WTC11 (cell line): ENCODE results near the gene SMIM29. TPM values are rescaled to one million over a fixed set of nuclear protein-coding genes. Genes with fewer than 3 reads are reported as not detected.
"Not testable (repeated sequence)": the region's sequence is repeated elsewhere in the genome, so short reads cannot be mapped to it uniquely, and the experiment has no call there.

Source experiments
- ATAC-seq: fragments of 200-7000 bp; cut with Tn5 transposase; 2 replicates; pipeline ENCODE4 v1.10.0; 2021; ENCODE audit warnings: mild to moderate bottlenecking, moderate library complexity
- CTCF ChIA-PET: fragments of 300-600 bp; sonication (Branson Sonifier 250); formaldehyde crosslinking; loops from one replicate; lab custom pipeline; 2021; ENCODE audit warnings: antibody characterized with exemption; lab: Charles Lee
- POLR2A ChIA-PET: fragments of 350-600 bp; sonication (Branson Sonifier 250); formaldehyde crosslinking; loops from one replicate; lab custom pipeline; 2021; ENCODE audit warnings: antibody characterized with exemption; lab: Charles Lee
- DNase-seq: peaks from one replicate; pipeline ENCODE4 v3.0.0; 2021; ENCODE audit warnings: low spot score
- H3K27ac Mint-ChIP-seq: 2 replicates; pipeline ENCODE4 v1.8.0; 2021; ENCODE audit warnings: mixed read lengths
- H3K27me3 Mint-ChIP-seq: 2 replicates; pipeline ENCODE4 v1.8.0; 2021; ENCODE audit warnings: low read depth, mild to moderate bottlenecking, moderate library complexity, mixed read lengths
- H3K36me3 Mint-ChIP-seq: 2 replicates; pipeline ENCODE4 v1.8.0; 2021; ENCODE audit warnings: mixed read lengths
- H3K4me1 Mint-ChIP-seq: 2 replicates; pipeline ENCODE4 v1.8.0; 2022; ENCODE audit warnings: mixed read lengths
- H3K4me3 Mint-ChIP-seq: 2 replicates; pipeline ENCODE4 v1.8.0; 2021; ENCODE audit warnings: mild to moderate bottlenecking, moderate library complexity, mixed read lengths
- H3K9me3 Mint-ChIP-seq: 2 replicates; pipeline ENCODE4 v1.8.0; 2021; ENCODE audit warnings: mixed read lengths
- IRF2 ChIP-seq: sonication (generic); formaldehyde crosslinking; IDR thresholded peaks from 2 replicates; pipeline ENCODE4 v1.8.0; 2022; ENCODE audit warnings: low read depth, missing genetic modification reagents, borderline replicate concordance
- NFYB ChIP-seq: sonication (generic); formaldehyde crosslinking; conservative IDR thresholded peaks from 2 replicates; pipeline ENCODE4 v1.8.0; 2022; ENCODE audit warnings: low read depth, missing genetic modification reagents
- RORB ChIP-seq: fragments of 250-450 bp; sonication (Bioruptor Pico); IDR thresholded peaks from 2 replicates; pipeline ENCODE4 v1.9.0; 2021; ENCODE audit warnings: mild to moderate bottlenecking
- total RNA-seq: library from RNA; stranded (reverse); gene quantifications from 3 replicates; pipeline ENCODE4 v1.2.3, GENCODE V29; 2021
- TF ChIP-seq, protein P1 (sequence below): sonication (generic); formaldehyde crosslinking; IDR thresholded peaks from 2 replicates; pipeline ENCODE4 v1.8.0; 2022; ENCODE audit warnings: missing genetic modification reagents
- TF ChIP-seq, protein P2 (sequence below): sonication (generic); formaldehyde crosslinking; conservative IDR thresholded peaks from 2 replicates; pipeline ENCODE4 v1.8.1; 2023; ENCODE audit warnings: mild to moderate bottlenecking, low read depth, missing genetic modification reagents, moderate library complexity
- TF ChIP-seq, protein P3 (sequence below): fragments of 250-450 bp; sonication (Bioruptor Pico); IDR thresholded peaks from 2 replicates; pipeline ENCODE4 v2.1.2; 2022; ENCODE audit warnings: mild to moderate bottlenecking, moderate library complexity

Gene SMIM29
- total RNA-seq, 1 experiment from 2014 or later = 11.7 TPM

DNA sequence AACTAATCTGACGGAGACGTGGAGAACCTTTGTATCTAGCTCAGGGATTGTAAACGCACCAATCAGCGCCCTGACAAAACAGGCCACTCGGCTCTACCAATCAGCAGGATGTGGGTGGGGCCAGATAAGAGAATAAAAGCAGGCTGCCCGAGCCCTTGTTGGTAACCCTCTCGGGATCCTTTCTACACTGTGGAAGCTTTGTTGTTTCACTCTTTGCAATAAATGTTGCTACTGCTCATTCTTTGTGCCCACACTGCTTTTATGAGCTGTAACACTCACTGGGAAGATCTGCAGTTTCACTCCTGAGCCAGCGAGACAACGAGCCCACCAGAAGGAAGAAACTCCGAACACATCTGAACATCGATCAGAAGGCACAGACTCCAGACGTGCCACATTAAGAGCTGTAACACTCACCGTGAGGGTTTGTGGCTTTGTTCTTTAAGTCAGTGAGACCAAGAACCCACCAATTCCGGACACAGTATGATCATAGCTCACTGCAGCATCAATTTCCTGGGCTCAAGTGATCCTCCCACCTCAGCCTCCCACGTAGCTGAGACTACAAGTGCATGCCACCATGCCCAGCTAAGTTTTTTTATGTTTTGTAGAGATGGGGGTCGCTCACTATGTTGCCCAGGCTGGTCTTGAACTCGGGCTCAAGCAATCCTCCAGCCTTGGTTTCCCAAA lies 21.0 kb upstream of the SMIM29 start:
- DNase-seq, H3K9me3 Mint-ChIP-seq, ATAC-seq, H3K4me1 Mint-ChIP-seq, POLR2A ChIA-PET, H3K27me3 Mint-ChIP-seq, H3K4me3 Mint-ChIP-seq, H3K36me3 Mint-ChIP-seq: not testable (repeated sequence)
- CTCF ChIA-PET = interaction anchor here (0.6 to 1.5 kb wide), 3 partner anchors 13 to 106 kb away, joined by 3 to 5 read pairs (median 5); no protein-coding TSS in a partner anchor
- 0 out of 2 replicates have a peak, but pooled peaks have one; percentile 30 for TF ChIP-seq NFYB
- peak overlapping the region; percentile 13; the same call in 1 of the 2 replicates for H3K27ac Mint-ChIP-seq

DNA sequence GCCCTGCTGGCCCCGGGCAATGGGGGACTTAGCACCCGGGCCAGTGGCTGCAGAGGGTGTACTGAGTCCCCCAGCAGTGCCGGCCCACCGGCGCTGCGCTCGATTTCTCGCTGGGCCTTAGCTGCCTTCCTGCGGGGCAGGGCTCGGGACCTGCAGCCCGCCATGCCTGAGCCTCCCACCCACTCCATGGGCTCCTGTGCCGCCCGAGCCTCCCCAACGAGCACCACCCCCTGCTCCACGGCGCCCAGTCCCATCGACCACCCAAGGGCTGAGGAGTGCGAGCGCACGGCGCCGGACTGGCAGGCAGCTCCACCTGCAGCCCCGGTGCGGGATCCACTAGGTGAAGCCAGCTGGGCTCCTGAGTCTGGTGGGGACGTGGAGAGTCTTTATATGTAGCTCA lies 20.3 kb upstream of the SMIM29 start:
- ATAC-seq, H3K27ac Mint-ChIP-seq, H3K4me1 Mint-ChIP-seq, H3K27me3 Mint-ChIP-seq, POLR2A ChIA-PET, H3K36me3 Mint-ChIP-seq, H3K9me3 Mint-ChIP-seq, DNase-seq, H3K4me3 Mint-ChIP-seq: not testable (repeated sequence)
- CTCF ChIA-PET = interaction anchor here (1.5 kb wide), 1 partner anchor 105 kb away, joined by 5 read pairs; no protein-coding TSS in a partner anchor

DNA sequence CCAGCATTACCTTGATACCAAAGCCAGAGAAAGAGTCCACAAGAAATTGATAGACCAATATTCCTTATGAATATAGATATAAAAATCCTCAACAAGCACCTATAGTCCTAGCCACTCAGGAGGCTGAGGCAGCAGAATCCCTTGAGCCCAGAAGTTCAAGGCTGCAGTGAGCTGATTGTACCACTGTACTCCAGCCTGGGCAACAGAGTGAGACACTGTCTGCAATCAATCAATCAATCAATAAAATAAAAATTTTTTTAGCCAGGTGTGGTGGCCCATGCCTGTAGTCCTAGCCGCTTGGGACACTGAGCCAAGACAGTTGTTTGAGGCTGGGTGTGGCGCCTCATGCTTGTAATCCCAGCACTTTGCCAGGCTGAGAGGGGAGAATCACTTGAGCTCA lies 18.9 kb upstream of the SMIM29 start:
- H3K4me1 Mint-ChIP-seq = peaks cover 5% of the 10 kb centered on the region
- ChIA-PET POLR2A (interaction anchor here (0.6 kb wide), 1 partner anchor 153 kb away, joined by 3 read pairs; no protein-coding TSS in a partner anchor), CTCF (no interaction called here)
- DNase-seq (no peak), ATAC-seq (no peak)
- peaks cover 6% of the 10 kb centered on the region for H3K36me3 Mint-ChIP-seq
- H3K4me3 Mint-ChIP-seq = no peak overlapping the region
- peaks cover 14% of the 10 kb centered on the region for H3K9me3 Mint-ChIP-seq
- H3K27ac Mint-ChIP-seq = no peak overlapping the region
- no peaks in the 10 kb centered on the region for H3K27me3 Mint-ChIP-seq
- TF ChIP-seq RORB (CRISPR knock-in tag) = no peak
- TF ChIP-seq, protein P1, sequence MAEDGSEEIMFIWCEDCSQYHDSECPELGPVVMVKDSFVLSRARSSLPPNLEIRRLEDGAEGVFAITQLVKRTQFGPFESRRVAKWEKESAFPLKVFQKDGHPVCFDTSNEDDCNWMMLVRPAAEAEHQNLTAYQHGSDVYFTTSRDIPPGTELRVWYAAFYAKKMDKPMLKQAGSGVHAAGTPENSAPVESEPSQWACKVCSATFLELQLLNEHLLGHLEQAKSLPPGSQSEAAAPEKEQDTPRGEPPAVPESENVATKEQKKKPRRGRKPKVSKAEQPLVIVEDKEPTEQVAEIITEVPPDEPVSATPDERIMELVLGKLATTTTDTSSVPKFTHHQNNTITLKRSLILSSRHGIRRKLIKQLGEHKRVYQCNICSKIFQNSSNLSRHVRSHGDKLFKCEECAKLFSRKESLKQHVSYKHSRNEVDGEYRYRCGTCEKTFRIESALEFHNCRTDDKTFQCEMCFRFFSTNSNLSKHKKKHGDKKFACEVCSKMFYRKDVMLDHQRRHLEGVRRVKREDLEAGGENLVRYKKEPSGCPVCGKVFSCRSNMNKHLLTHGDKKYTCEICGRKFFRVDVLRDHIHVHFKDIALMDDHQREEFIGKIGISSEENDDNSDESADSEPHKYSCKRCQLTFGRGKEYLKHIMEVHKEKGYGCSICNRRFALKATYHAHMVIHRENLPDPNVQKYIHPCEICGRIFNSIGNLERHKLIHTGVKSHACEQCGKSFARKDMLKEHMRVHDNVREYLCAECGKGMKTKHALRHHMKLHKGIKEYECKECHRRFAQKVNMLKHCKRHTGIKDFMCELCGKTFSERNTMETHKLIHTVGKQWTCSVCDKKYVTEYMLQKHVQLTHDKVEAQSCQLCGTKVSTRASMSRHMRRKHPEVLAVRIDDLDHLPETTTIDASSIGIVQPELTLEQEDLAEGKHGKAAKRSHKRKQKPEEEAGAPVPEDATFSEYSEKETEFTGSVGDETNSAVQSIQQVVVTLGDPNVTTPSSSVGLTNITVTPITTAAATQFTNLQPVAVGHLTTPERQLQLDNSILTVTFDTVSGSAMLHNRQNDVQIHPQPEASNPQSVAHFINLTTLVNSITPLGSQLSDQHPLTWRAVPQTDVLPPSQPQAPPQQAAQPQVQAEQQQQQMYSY = no peak
- TF ChIP-seq, protein P2, sequence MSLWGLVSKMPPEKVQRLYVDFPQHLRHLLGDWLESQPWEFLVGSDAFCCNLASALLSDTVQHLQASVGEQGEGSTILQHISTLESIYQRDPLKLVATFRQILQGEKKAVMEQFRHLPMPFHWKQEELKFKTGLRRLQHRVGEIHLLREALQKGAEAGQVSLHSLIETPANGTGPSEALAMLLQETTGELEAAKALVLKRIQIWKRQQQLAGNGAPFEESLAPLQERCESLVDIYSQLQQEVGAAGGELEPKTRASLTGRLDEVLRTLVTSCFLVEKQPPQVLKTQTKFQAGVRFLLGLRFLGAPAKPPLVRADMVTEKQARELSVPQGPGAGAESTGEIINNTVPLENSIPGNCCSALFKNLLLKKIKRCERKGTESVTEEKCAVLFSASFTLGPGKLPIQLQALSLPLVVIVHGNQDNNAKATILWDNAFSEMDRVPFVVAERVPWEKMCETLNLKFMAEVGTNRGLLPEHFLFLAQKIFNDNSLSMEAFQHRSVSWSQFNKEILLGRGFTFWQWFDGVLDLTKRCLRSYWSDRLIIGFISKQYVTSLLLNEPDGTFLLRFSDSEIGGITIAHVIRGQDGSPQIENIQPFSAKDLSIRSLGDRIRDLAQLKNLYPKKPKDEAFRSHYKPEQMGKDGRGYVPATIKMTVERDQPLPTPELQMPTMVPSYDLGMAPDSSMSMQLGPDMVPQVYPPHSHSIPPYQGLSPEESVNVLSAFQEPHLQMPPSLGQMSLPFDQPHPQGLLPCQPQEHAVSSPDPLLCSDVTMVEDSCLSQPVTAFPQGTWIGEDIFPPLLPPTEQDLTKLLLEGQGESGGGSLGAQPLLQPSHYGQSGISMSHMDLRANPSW (CRISPR knock-in tag) = no peak

DNA sequence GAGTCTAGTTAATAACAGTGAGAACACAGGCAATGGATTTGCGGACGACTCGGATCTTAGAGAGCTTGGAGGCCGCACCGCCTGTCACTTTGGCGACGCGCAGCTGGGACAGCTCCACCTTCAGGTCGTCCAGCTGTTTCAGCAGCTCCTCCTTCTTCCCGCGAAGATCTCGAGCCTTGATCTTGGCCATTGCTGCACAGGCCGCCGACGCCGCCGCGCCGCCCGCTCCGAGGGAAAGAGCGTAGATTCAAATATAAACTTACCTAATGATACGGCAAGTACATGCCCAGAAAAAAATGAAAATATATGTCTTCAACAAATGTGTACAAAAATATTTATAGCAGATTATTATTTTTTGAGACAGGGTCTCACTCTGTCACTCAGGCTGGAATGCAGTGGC lies 14.7 kb upstream of the SMIM29 start:
- H3K27ac Mint-ChIP-seq, ATAC-seq, POLR2A ChIA-PET, H3K27me3 Mint-ChIP-seq, H3K4me3 Mint-ChIP-seq, H3K4me1 Mint-ChIP-seq, DNase-seq: not testable (repeated sequence)
- CTCF ChIA-PET = interaction anchor here (0.6 to 1.0 kb wide), 3 partner anchors 9 to 106 kb away, joined by 3 to 4 read pairs (median 4); partner anchors contain the start of gene SMIM29
- Mint-ChIP-seq H3K9me3 (peaks cover 30% of the 10 kb centered on the region), H3K36me3 (peaks cover 17% of the 10 kb centered on the region)

DNA sequence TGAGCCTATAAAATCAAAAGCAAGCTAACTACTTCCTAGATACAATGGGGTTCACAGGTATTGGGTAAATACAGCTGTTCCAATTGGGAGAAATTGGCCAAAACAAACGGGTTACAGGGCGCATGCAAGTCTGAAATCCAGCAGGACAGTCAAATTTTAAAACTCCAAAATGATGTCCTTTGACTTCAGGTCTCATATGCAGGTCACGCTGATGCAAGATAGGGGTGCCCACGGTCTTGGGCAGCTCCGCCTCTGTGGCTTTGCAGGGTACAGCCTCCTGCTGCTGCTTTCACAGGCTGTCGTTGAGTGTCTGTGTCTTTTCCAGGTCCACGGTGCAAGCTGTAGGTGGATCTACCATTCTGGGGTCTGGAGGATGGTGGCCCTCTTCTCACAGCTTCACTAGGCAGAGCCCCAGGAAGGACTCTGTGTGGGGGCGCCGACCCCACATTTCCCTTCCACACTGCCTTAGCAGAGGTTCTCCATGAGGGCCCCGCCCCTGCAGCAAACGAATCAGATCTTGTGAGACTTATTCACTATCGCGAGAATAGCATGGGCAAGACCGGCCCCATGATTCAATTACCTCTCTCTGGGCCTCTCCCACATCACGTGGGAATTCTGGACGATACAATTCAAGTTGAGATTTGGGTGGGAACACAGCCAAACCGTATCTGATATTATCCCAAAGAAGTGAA lies 11.9 kb upstream of the SMIM29 start:
- POLR2A ChIA-PET = no interaction called here
- peaks cover 17% of the 10 kb centered on the region for H3K36me3 Mint-ChIP-seq
- CTCF ChIA-PET = no interaction called here
- H3K9me3 Mint-ChIP-seq = peaks cover 30% of the 10 kb centered on the region
- no peak overlapping the region for H3K27ac Mint-ChIP-seq
- H3K4me3 Mint-ChIP-seq = no peak overlapping the region
- H3K4me1 Mint-ChIP-seq = no peaks in the 10 kb centered on the region
- H3K27me3 Mint-ChIP-seq = 0 out of 2 replicates have a peak, but pooled peaks cover 3% of the 10 kb centered on the region
- no peak for ATAC-seq
- no peak for DNase-seq
- TF ChIP-seq IRF2 = no peak
- TF ChIP-seq, protein P1 = no peak
- TF ChIP-seq, protein P2 (CRISPR knock-in tag) = no peak
- TF ChIP-seq, protein P3, sequence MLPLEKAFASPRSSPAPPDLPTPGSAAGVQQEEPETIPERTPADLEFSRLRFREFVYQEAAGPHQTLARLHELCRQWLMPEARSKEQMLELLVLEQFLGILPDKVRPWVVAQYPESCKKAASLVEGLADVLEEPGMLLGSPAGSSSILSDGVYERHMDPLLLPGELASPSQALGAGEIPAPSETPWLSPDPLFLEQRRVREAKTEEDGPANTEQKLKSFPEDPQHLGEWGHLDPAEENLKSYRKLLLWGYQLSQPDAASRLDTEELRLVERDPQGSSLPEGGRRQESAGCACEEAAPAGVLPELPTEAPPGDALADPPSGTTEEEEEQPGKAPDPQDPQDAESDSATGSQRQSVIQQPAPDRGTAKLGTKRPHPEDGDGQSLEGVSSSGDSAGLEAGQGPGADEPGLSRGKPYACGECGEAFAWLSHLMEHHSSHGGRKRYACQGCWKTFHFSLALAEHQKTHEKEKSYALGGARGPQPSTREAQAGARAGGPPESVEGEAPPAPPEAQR (CRISPR knock-in tag) = no peak
- no peak for TF ChIP-seq NFYB
